ENCODE data around the gene MCF2L.

- TF ChIP-seq POLR2AphosphoS5 (IDR thresholded peaks at IDR 0.05) = no peak
- no peak for TF ChIP-seq POLR2A (IDR thresholded peaks at IDR 0.05)
- TF ChIP-seq CTCF (IDR thresholded peaks at IDR 0.05) = no peak
- TF ChIP-seq EP300 (IDR thresholded peaks at IDR 0.05; ENCODE audit: low read depth) = no peak
Measured at GRCh38 chr13:113043001-113043630, 74.1 kb downstream of the MCF2L start.

Measured in transverse colon (tissue), 4 donors.